SK-N-SH (cell line): ENCODE data around the gene DYNC1H1. TPM values are rescaled to one million over a fixed set of nuclear protein-coding genes. Genes with fewer than 3 reads are reported as not detected.
A peak's percentile ranks its signal among the peaks of the same experiment; 100 is the strongest.

ENCODE experiments used
- CTCF ChIA-PET: fragments of 300-600, 350-600 bp; formaldehyde crosslinking; extraction: SDS; loops from one replicate; lab custom pipeline; 2021; lab: Yijun Ruan, JAX
- POLR2A ChIA-PET: fragments of 350-600 bp; sonication (Branson Sonifier 250); formaldehyde crosslinking; extraction: SDS; loops from one replicate; lab custom pipeline; 2020; ENCODE audit warnings: antibody characterized with exemption, inconsistent platforms; lab: Yijun Ruan, JAX
- DNase-seq: peaks from one replicate; pipeline ENCODE4 v3.0.0; 2012
- H2AFZ ChIP-seq: fragments of 200-600 bp; sonication (generic); 2 replicates; pipeline ENCODE4 v1.8.1; 2016; ENCODE audit warnings: antibody characterized with exemption, mild to moderate bottlenecking, low read depth
- H3F3A ChIP-seq: fragments of 200-600 bp; sonication (generic); replicated peaks from 2 replicates; pipeline ENCODE3; 2016; ENCODE audit warnings: antibody characterized with exemption, mild to moderate bottlenecking; ENCODE audit not compliant: insufficient read depth
- H3K27ac ChIP-seq, 2 experiments: fragments of 200-500 bp in 1 of 2; fragments of 200-600 bp in 1 of 2; sonication (Bioruptor generic) in 1 of 2; sonication (generic), shearing (Covaris generic) in 1 of 2; 2 replicates each; pipeline versions ENCODE4 v1.5.1 to v1.6.1; 2014 to 2016; ENCODE audit warnings: low read depth in 2 of 2, inconsistent platforms in 1 of 2, low read length in 1 of 2, mild to moderate bottlenecking in 1 of 2, mixed read lengths in 1 of 2
- H3K27me3 ChIP-seq: fragments of 200-600 bp; sonication (generic), shearing (Covaris generic); 2 replicates; pipeline ENCODE4 v1.6.1; 2016; ENCODE audit warnings: mixed run types; ENCODE audit not compliant: insufficient read depth
- H3K36me3 ChIP-seq, 2 experiments: fragments of 200-500 bp in 1 of 2; fragments of 200-600 bp in 1 of 2; sonication (Bioruptor generic) in 1 of 2; sonication (generic) in 1 of 2; replicated peaks in 1 of 2; 2 replicates each; pipeline versions ENCODE3 to v1.5.1; 2014 to 2016; ENCODE audit warnings: low read length in 1 of 2, mild to moderate bottlenecking in 1 of 2; ENCODE audit not compliant: insufficient read depth in 2 of 2, control insufficient read depth in 1 of 2
- H3K4me1 ChIP-seq, 2 experiments: fragments of 200-500 bp in 1 of 2; fragments of 200-600 bp in 1 of 2; sonication (Bioruptor generic) in 1 of 2; sonication (generic), shearing (Covaris generic) in 1 of 2; 2 replicates each; pipeline versions ENCODE4 v1.5.1 to v1.6.1; 2014 to 2016; ENCODE audit warnings: low read depth in 1 of 2, low read length in 1 of 2, mixed run types in 1 of 2; ENCODE audit not compliant: insufficient read depth in 2 of 2, control insufficient read depth in 1 of 2
- H3K4me2 ChIP-seq: fragments of 200-600 bp; sonication (generic), shearing (Covaris generic); 2 replicates; pipeline ENCODE4 v1.6.1; 2017; ENCODE audit warnings: mixed run types
- H3K4me3 ChIP-seq, 2 experiments: fragments of 200-500 bp in 1 of 2; fragments of 200-600 bp in 1 of 2; sonication (Bioruptor generic) in 1 of 2; sonication (generic), shearing (Covaris generic) in 1 of 2; 2 replicates each; pipeline versions ENCODE4 v1.5.1 to v1.8.1; 2014 to 2016; ENCODE audit warnings: low read depth in 2 of 2, inconsistent platforms in 1 of 2, low read length in 1 of 2, mild to moderate bottlenecking in 1 of 2, mixed read lengths in 1 of 2, moderate library complexity in 1 of 2
- H3K79me2 ChIP-seq: fragments of 200-600 bp; sonication (generic); 2 replicates; pipeline ENCODE4 v1.8.1; 2017; ENCODE audit warnings: mild to moderate bottlenecking; ENCODE audit not compliant: insufficient read depth
- H3K9ac ChIP-seq: fragments of 200-600 bp; sonication (generic); 2 replicates; pipeline ENCODE4 v1.6.1; 2017; ENCODE audit warnings: mixed run types
- H3K9me2 ChIP-seq: fragments of 200-600 bp; sonication (generic); 2 replicates; pipeline ENCODE4 v1.6.1; 2017; ENCODE audit warnings: mixed run types
- H3K9me3 ChIP-seq: fragments of 200-600 bp; sonication (generic); 2 replicates; pipeline ENCODE4 v1.6.1; 2017; ENCODE audit warnings: mixed run types, mild to moderate bottlenecking, moderate library complexity
- H4K20me1 ChIP-seq: fragments of 200-600 bp; sonication (generic); 2 replicates; pipeline ENCODE4 v1.6.1; 2017; ENCODE audit warnings: mild to moderate bottlenecking, mixed run types; ENCODE audit not compliant: insufficient read depth
- CHD2 ChIP-seq: fragments of 150-350 bp; IDR thresholded peaks from 2 replicates; pipeline ENCODE4 v1.6.1; 2018; ENCODE audit warnings: low read length; ENCODE audit not compliant: partially characterized antibody
- CTCF ChIP-seq: fragments of 200-600 bp; sonication (generic); IDR thresholded peaks from 2 replicates; pipeline ENCODE4 v1.6.1; 2017; ENCODE audit warnings: antibody characterized with exemption, mild to moderate bottlenecking, moderate library complexity
- ELF1 ChIP-seq: IDR thresholded peaks from 2 replicates; pipeline ENCODE4 v1.4.0; 2012
- EP300 ChIP-seq, 2 experiments: IDR thresholded peaks; 2 replicates each; pipeline versions ENCODE4 v1.4.0 to v1.6.1; 2012; ENCODE audit warnings: borderline replicate concordance in 1 of 2, low read depth in 1 of 2, low read length in 1 of 2
- FOSL2 ChIP-seq: IDR thresholded peaks from 2 replicates; pipeline ENCODE4 v1.4.0; 2012; ENCODE audit warnings: low read depth, mild to moderate bottlenecking, moderate library complexity, borderline replicate concordance
- GATA2 ChIP-seq: sonication (generic); formaldehyde crosslinking; IDR thresholded peaks from 2 replicates; pipeline ENCODE4 v1.5.0; 2020; ENCODE audit warnings: mild to moderate bottlenecking, missing genetic modification reagents
- JUND ChIP-seq: IDR thresholded peaks from 2 replicates; pipeline ENCODE4 v1.4.0; 2012
- MEF2A ChIP-seq: IDR thresholded peaks from 2 replicates; pipeline ENCODE4 v1.4.0; 2012; ENCODE audit warnings: low read depth, borderline replicate concordance
- MXI1 ChIP-seq: IDR thresholded peaks from 2 replicates; pipeline ENCODE4 v1.6.1; 2012; ENCODE audit warnings: mild to moderate bottlenecking, low read depth, low read length, improper control_type of control experiment
- NFIC ChIP-seq: IDR thresholded peaks from 2 replicates; pipeline ENCODE4 v1.4.0; 2012; ENCODE audit warnings: borderline replicate concordance
- NRF1 ChIP-seq: IDR thresholded peaks from 2 replicates; pipeline ENCODE4 v1.6.1; 2012; ENCODE audit warnings: low read depth, mild to moderate bottlenecking, low read length
- POLR2AphosphoS5 ChIP-seq: IDR thresholded peaks from 2 replicates; pipeline ENCODE4 v1.6.1; 2012; ENCODE audit warnings: low read depth, low read length
- RFX5 ChIP-seq: IDR thresholded peaks from 2 replicates; pipeline ENCODE4 v1.6.1; 2012; ENCODE audit warnings: mild to moderate bottlenecking, improper control_type of control experiment, low read length
- TEAD4 ChIP-seq: IDR thresholded peaks from 2 replicates; pipeline ENCODE4 v1.4.0; 2012; ENCODE audit warnings: mild to moderate bottlenecking, borderline replicate concordance; ENCODE audit not compliant: insufficient read depth
- YY1 ChIP-seq: IDR thresholded peaks from 2 replicates; pipeline ENCODE4 v1.4.0; 2012; ENCODE audit warnings: low read depth, mild to moderate bottlenecking
- WGBS: methylation state at CpG from one replicate; pipeline ENCODE4 v1.1.6; 2017; ENCODE audit warnings: low lambda C conversion rate; 5-methylcytosine and 5-hydroxymethylcytosine counted together
- polyA plus RNA-seq, 3 experiments: library from polyadenylated mRNA; depleted of rRNA; stranded (reverse); fragments of >200 nt; gene quantifications; 2 replicates each; pipeline ENCODE4 v1.2.3, GENCODE V29; 2012
- TF ChIP-seq, protein P1 (sequence below): IDR thresholded peaks from 2 replicates; pipeline ENCODE4 v1.4.0; 2012; ENCODE audit warnings: low read depth, borderline replicate concordance
- TF ChIP-seq, protein P2 (sequence below): IDR thresholded peaks from 2 replicates; pipeline ENCODE4 v1.4.0; 2012; ENCODE audit warnings: low read depth, borderline replicate concordance
- TF ChIP-seq, protein P3 (sequence below): IDR thresholded peaks from 2 replicates; pipeline ENCODE4; 2012

The DYNC1H1 gene
- polyA plus RNA-seq, 1 of the 3 experiments (the other 2 are of a cell fraction) = 140 TPM

DNA sequence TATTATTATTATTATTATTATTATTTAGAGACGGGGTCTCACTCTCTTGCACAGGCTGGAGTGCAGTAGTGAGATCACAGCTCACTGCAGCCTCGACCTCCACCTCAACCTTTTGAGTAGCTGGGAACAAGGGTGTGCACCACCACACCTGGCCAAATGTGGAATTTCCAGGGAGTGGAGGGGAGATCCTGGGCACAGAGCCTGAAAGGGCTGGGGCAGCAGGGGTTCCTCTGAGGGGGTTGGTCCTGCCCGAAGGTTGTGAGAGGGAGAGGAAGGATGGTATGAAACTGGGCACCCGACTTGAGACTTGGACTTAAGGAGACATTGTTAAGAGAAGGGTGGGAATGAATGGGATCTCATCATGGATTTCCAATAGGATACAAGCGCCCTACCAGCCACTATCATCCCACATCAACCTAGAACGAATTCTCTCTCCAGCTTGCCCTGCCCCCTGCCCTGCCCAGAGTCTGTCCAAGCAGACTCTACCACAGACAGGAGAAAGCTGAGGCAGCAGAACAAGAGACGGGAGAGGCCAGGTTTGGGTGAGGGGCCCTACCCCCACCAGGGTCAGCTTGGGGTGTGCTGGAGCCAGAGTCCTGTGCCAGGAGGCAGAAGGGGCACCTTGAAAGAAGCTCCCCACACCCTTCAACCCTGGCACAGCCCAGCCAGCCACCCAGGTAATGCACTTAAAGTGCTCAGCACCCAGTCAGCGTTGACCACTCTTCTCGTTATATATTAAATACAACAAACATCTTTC lies 2.4 kb upstream of the DYNC1H1 start:
- 73% methylated on average over 8 of the region's 9 CpGs for WGBS
- DNase-seq = no peak
- Histone ChIP-seq H3F3A (peaks cover 10% of the 10 kb centered on the region), H3K9me3 (no peaks in the 10 kb centered on the region), H3K4me1 (peaks cover 22 to 37% of the 10 kb centered on the region in 2 experiments; a peak in 3 of 4 replicates), H3K27me3 (no peaks in the 10 kb centered on the region), H3K27ac (peak overlapping the region; percentile 53 to 92; a peak in 3 of 4 replicates), H3K4me3 (no peak overlapping the region), H4K20me1 (peaks cover 12% of the 10 kb centered on the region), H3K79me2 (peaks cover 26% of the 10 kb centered on the region), H3K9me2 (no peaks in the 10 kb centered on the region), H3K9ac (no peak overlapping the region), H2AFZ (peak overlapping the region; percentile 38), H3K4me2 (peak overlapping the region; percentile 44; the same call in 1 of the 2 replicates), H3K36me3 (peaks cover 0 to 7% of the 10 kb centered on the region in 2 experiments)
- ChIA-PET POLR2A (no interaction called here), CTCF (interaction anchor here (0.6 to 4.6 kb wide), 36 partner anchors 8 to 1512 kb away, joined by 3 to 33 read pairs (median 3); partner anchors contain the start of gene ZNF839)
- no peak for TF ChIP-seq NFIC
- no peak for TF ChIP-seq EP300 (IDR thresholded peaks at IDR 0.05; ENCODE audit: borderline replicate concordance in 1 of 2, low read depth in 1 of 2, low read length in 1 of 2)
- TF ChIP-seq, protein P1, sequence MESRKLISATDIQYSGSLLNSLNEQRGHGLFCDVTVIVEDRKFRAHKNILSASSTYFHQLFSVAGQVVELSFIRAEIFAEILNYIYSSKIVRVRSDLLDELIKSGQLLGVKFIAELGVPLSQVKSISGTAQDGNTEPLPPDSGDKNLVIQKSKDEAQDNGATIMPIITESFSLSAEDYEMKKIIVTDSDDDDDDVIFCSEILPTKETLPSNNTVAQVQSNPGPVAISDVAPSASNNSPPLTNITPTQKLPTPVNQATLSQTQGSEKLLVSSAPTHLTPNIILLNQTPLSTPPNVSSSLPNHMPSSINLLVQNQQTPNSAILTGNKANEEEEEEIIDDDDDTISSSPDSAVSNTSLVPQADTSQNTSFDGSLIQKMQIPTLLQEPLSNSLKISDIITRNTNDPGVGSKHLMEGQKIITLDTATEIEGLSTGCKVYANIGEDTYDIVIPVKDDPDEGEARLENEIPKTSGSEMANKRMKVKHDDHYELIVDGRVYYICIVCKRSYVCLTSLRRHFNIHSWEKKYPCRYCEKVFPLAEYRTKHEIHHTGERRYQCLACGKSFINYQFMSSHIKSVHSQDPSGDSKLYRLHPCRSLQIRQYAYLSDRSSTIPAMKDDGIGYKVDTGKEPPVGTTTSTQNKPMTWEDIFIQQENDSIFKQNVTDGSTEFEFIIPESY = no peak
- no peak for TF ChIP-seq FOSL2
- TF ChIP-seq RFX5 = no peak
- TF ChIP-seq MXI1 = no peak
- TF ChIP-seq, protein P2, sequence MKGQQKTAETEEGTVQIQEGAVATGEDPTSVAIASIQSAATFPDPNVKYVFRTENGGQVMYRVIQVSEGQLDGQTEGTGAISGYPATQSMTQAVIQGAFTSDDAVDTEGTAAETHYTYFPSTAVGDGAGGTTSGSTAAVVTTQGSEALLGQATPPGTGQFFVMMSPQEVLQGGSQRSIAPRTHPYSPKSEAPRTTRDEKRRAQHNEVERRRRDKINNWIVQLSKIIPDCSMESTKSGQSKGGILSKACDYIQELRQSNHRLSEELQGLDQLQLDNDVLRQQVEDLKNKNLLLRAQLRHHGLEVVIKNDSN = no peak
- TF ChIP-seq ELF1 = no peak
- TF ChIP-seq TEAD4 = no peak
- no peak for TF ChIP-seq NRF1
- TF ChIP-seq YY1 = no peak
- TF ChIP-seq JUND = no peak
- no peak for TF ChIP-seq POLR2AphosphoS5
- TF ChIP-seq CHD2 = no peak
- TF ChIP-seq, protein P3, sequence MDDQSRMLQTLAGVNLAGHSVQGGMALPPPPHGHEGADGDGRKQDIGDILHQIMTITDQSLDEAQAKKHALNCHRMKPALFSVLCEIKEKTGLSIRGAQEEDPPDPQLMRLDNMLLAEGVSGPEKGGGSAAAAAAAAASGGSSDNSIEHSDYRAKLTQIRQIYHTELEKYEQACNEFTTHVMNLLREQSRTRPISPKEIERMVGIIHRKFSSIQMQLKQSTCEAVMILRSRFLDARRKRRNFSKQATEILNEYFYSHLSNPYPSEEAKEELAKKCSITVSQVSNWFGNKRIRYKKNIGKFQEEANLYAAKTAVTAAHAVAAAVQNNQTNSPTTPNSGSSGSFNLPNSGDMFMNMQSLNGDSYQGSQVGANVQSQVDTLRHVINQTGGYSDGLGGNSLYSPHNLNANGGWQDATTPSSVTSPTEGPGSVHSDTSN = no peak
- no peak for TF ChIP-seq CTCF
- no peak for TF ChIP-seq MEF2A
- no peak for TF ChIP-seq GATA2 (CRISPR knock-in tag)
